ENCODE data around the gene PRR35.

The PRR35 gene

GRCh38 chr16:593406-593805 lies 33.2 kb downstream of the PRR35 start:
- Histone ChIP-seq H3K4me2 (ENCODE audit: low read length) (peak overlapping the region; percentile 38), H3K9me3 (ENCODE audit: control insufficient read depth, insufficient read depth, low read length) (no peaks in the 10 kb centered on the region), H3K9me2 (replicated peaks; ENCODE audit: control insufficient read depth, low read length) (no peaks in the 10 kb centered on the region), H3K36me3 (ENCODE audit: control insufficient read depth, low read length) (peaks cover under 1% of the 10 kb centered on the region; the same call in 1 of the 2 replicates), H3F3A (ENCODE audit: control insufficient read depth, insufficient read depth) (no peaks in the 10 kb centered on the region), H4K20me1 (ENCODE audit: control insufficient read depth, insufficient read depth, low read depth, low read length) (peaks cover 4% of the 10 kb centered on the region; the same call in 1 of the 2 replicates), H3K79me2 (ENCODE audit: control insufficient read depth, low read length) (peaks cover 62% of the 10 kb centered on the region), H3K27me3 (ENCODE audit: control insufficient read depth, low read length) (no peaks in the 10 kb centered on the region), H3K4me3 (ENCODE audit: low read length) (peak overlapping the region; percentile 10; the same call in 1 of the 2 replicates), H3K4me1 (ENCODE audit: control insufficient read depth, low read length) (peaks cover 34% of the 10 kb centered on the region), H3K27ac (ENCODE audit: low read depth, low read length) (no peak overlapping the region)
- no peak for TF ChIP-seq EZH2phosphoT487 (IDR thresholded peaks at IDR 0.05; ENCODE audit: borderline replicate concordance, low read length)
- TF ChIP-seq, protein P1, sequence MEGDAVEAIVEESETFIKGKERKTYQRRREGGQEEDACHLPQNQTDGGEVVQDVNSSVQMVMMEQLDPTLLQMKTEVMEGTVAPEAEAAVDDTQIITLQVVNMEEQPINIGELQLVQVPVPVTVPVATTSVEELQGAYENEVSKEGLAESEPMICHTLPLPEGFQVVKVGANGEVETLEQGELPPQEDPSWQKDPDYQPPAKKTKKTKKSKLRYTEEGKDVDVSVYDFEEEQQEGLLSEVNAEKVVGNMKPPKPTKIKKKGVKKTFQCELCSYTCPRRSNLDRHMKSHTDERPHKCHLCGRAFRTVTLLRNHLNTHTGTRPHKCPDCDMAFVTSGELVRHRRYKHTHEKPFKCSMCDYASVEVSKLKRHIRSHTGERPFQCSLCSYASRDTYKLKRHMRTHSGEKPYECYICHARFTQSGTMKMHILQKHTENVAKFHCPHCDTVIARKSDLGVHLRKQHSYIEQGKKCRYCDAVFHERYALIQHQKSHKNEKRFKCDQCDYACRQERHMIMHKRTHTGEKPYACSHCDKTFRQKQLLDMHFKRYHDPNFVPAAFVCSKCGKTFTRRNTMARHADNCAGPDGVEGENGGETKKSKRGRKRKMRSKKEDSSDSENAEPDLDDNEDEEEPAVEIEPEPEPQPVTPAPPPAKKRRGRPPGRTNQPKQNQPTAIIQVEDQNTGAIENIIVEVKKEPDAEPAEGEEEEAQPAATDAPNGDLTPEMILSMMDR (IDR thresholded peaks at IDR 0.05; ENCODE audit: low read depth, low read length, poor library complexity, severe bottlenecking) = no peak

GRCh38 chr16:593807-594206 lies 33.6 kb downstream of the PRR35 start:
- Histone ChIP-seq H3K9me2 (replicated peaks; ENCODE audit: control insufficient read depth, low read length) (no peaks in the 10 kb centered on the region), H3F3A (ENCODE audit: control insufficient read depth, insufficient read depth) (no peaks in the 10 kb centered on the region), H3K36me3 (ENCODE audit: control insufficient read depth, low read length) (no peaks in the 10 kb centered on the region; the same call in none of the 2 replicates), H3K4me3 (ENCODE audit: low read length) (peak overlapping the region; percentile 10; the same call in 1 of the 2 replicates), H3K9me3 (ENCODE audit: control insufficient read depth, insufficient read depth, low read length) (no peaks in the 10 kb centered on the region), H3K27ac (ENCODE audit: low read depth, low read length) (no peak overlapping the region), H3K27me3 (ENCODE audit: control insufficient read depth, low read length) (no peaks in the 10 kb centered on the region), H3K79me2 (ENCODE audit: control insufficient read depth, low read length) (peaks cover 58% of the 10 kb centered on the region), H3K4me2 (ENCODE audit: low read length) (peak overlapping the region; percentile 38), H3K4me1 (ENCODE audit: control insufficient read depth, low read length) (peaks cover 34% of the 10 kb centered on the region), H4K20me1 (ENCODE audit: control insufficient read depth, insufficient read depth, low read depth, low read length) (peaks cover 4% of the 10 kb centered on the region; the same call in 1 of the 2 replicates)
- TF ChIP-seq, protein P1 (IDR thresholded peaks at IDR 0.05; ENCODE audit: low read depth, low read length, poor library complexity, severe bottlenecking) = no peak
- TF ChIP-seq EZH2phosphoT487 (IDR thresholded peaks at IDR 0.05; ENCODE audit: borderline replicate concordance, low read length) = no peak

DNA sequence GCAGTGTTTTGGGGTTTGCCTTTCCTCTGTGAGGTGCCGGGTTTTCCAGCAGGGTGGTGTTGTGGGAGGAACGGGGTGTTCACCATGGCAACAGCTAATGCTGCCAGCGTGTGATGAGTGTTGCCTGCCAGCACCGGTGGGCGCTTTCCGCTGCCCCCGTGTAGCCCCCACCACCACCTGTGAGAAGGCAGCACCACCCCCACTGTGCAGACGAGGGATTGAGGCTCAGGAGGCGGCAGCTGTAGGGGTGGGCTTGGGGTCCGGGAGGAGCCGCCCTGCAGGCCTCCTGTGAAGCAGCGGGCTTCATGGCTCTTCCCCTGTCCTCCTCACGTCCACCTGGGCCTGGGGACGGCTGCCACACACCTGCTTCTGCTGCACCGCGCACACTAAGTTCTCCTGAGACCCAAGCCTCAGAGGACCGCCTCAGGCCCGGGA lies 34.9 kb downstream of the PRR35 start:
- Histone ChIP-seq H4K20me1 (ENCODE audit: control insufficient read depth, insufficient read depth, low read depth, low read length) (peaks cover 4% of the 10 kb centered on the region; the same call in 1 of the 2 replicates), H3K9me2 (replicated peaks; ENCODE audit: control insufficient read depth, low read length) (no peaks in the 10 kb centered on the region), H3K4me2 (ENCODE audit: low read length) (no peak overlapping the region), H3K79me2 (ENCODE audit: control insufficient read depth, low read length) (peaks cover 61% of the 10 kb centered on the region), H3K27me3 (ENCODE audit: control insufficient read depth, low read length) (no peaks in the 10 kb centered on the region), H3K4me3 (ENCODE audit: low read length) (no peak overlapping the region), H3K36me3 (ENCODE audit: control insufficient read depth, low read length) (peaks cover 4% of the 10 kb centered on the region), H3K27ac (ENCODE audit: low read depth, low read length) (no peak overlapping the region), H3K9me3 (ENCODE audit: control insufficient read depth, insufficient read depth, low read length) (no peaks in the 10 kb centered on the region; the same call in 1 of the 2 replicates), H3K4me1 (ENCODE audit: control insufficient read depth, low read length) (peaks cover 34% of the 10 kb centered on the region), H3F3A (ENCODE audit: control insufficient read depth, insufficient read depth) (no peaks in the 10 kb centered on the region)
- TF ChIP-seq EZH2phosphoT487 (IDR thresholded peaks at IDR 0.05; ENCODE audit: borderline replicate concordance, low read length) = no peak
- TF ChIP-seq, protein P1 (IDR thresholded peaks at IDR 0.05; ENCODE audit: low read depth, low read length, poor library complexity, severe bottlenecking) = no peak

Measured in DOHH2 (cell line).